ENCODE data around the gene ZNF316. TPM values are rescaled to one million over a fixed set of nuclear protein-coding genes. Genes with fewer than 3 reads are reported as not detected.

ZNF316 gene
- polyA plus RNA-seq (2013, experiment 1 of 2; ENCODE audit: insufficient read length): 13.4 TPM
- 11.8 TPM for polyA plus RNA-seq (2013, experiment 2 of 2; ENCODE audit: insufficient read length)

DNA sequence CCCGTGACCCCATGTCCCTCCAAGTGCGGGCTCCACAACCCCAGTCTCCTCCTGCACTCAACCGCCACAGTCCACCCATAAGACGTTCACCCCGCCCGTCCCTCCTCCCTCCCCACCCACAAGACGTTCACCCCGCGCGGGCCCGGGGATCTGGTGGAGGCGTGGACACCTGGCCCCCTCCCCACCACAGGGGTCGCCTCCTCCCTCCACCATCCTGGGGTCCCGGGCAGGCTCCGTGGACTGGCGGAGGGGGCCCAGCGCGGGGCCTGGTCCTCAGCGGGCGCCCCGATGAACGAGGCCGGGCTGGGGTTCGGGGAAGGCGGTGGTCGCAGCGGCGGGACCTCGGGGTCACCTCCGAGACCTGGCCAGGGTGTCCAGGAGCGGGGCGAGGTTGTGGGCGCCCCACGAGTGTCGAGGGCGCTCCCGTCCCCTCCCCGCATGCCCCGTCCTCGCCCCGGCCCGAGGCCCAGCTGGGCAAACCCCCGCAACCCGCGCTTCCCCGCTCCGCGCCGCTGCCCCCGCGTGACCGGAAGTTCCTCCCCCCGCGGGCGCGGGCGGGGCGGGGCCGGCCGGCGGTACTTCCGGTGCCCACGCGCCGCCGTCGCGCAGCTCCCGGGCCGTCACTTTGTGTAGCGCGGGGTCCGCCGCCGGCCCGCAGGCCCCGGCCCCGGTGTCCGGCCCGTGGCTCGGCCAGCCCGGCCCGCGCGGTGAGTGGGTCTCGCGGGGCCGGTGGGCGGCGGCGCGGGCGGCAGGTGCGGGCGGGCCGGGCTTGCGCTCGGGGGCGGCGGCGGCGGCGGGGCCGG is at the start of gene ZNF316:
TSS of gene ZNF316 (plus strand) at position 578 of the 803 bp plus-strand sequence. CDS start 5,092 bp downstream, outside the sequence.
- peak; percentile 44 for DNase-seq

GRCh38 chr7:6588566-6588965 is 48.6 kb upstream of the ZNF316 start:
- no peak for DNase-seq

DNA sequence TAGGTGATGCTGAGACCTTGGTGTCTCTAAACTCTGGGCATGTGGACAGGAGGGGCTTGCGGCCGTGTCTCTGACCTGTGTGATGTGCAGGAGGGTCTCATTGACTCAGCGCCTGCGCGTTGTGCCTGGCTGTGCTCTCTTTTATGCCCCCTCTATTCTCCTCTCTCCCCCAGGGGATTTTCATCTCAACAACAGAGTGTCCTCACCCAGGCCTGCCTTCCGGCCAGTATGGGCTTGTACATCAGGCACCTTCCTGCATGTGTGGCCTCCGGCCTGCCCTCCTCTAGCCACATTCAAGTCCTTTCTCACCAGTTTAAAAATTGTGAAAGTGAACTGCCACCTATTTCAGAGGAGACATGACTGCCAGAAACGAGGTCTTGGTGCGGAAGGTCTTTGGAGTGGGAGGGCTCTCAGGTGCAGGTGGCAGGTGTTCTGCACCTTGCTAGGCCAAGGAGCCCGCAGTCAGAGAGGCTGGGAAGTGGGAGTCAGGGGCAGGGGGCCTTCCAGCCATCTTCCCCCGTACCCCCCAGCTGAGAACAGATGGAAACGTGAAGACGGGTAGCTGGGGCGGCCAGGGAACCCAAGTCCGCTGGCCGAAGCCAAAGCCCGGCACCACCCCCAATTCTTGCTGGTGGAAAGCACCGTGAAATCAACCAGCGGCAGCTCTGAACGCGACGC is 47.8 kb upstream of the ZNF316 start:
- no peak for DNase-seq

GRCh38 chr7:6589829-6590644 is 47.1 kb upstream of the ZNF316 start, which contains the start of gene INTS15:
TSS of gene INTS15 (plus strand) at chr7:6590021. CDS start at chr7:6590284, 263 bp downstream.
- peak; percentile 83 for DNase-seq

- DNase-seq: no peak
Measured at GRCh38 chr7:6590645-6591110, 46.4 kb upstream of the ZNF316 start.

- no peak for DNase-seq
Measured at GRCh38 chr7:6600093-6600492, 37.0 kb upstream of the ZNF316 start.

GRCh38 chr7:6604458-6604857 is 32.7 kb upstream of the ZNF316 start:
- DNase-seq: no peak

GRCh38 chr7:6606866-6607583 is 30.1 kb upstream of the ZNF316 start:
- no peak for DNase-seq

- DNase-seq: no peak
Measured at GRCh38 chr7:6607651-6608051, 29.5 kb upstream of the ZNF316 start.

GRCh38 chr7:6608081-6608480 is 29.0 kb upstream of the ZNF316 start:
- no peak for DNase-seq

DNA sequence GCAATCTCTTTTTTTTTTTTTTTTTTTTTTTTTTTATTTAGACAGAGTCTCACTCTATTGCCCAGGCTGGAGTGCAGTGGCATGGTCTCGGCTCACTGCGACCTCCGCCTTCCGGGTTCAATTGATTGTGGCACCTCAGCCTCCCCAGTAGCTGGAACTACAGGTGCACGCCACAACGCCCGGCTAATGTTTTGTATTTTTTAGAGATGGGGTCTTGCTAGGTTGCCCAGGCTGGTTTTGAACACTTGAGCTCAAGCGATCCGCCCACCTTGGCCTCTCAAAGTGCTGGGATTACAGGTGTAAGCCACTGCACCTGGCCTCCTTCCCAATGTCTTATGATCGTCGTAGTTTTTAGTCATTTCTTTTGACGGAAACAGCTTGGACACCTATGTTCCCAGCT is 28.3 kb upstream of the ZNF316 start:
- no peak for DNase-seq

DNA sequence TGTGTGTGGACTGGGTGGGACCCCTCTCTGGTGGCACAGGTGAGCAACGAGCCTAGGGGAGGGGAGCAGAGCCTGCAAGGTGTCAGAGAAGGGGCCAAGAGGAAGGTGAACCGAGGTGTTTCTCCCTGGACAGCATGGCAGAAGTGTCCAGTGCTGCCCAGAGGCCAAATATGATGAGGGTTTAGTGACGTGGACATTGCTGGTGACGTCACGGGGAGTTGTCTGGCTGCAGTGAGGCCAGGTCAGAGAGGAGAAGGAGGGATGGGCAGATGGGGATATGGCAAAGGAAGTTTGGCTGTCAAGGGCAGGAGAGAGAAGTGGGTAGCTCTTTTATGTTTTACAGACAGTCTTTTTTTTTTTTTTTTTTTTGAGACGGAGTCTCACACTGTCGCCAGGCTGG is 24.3 kb upstream of the ZNF316 start:
- no peak for DNase-seq

- no peak for DNase-seq
Measured at GRCh38 chr7:6613706-6614105, 23.4 kb upstream of the ZNF316 start.

DNA sequence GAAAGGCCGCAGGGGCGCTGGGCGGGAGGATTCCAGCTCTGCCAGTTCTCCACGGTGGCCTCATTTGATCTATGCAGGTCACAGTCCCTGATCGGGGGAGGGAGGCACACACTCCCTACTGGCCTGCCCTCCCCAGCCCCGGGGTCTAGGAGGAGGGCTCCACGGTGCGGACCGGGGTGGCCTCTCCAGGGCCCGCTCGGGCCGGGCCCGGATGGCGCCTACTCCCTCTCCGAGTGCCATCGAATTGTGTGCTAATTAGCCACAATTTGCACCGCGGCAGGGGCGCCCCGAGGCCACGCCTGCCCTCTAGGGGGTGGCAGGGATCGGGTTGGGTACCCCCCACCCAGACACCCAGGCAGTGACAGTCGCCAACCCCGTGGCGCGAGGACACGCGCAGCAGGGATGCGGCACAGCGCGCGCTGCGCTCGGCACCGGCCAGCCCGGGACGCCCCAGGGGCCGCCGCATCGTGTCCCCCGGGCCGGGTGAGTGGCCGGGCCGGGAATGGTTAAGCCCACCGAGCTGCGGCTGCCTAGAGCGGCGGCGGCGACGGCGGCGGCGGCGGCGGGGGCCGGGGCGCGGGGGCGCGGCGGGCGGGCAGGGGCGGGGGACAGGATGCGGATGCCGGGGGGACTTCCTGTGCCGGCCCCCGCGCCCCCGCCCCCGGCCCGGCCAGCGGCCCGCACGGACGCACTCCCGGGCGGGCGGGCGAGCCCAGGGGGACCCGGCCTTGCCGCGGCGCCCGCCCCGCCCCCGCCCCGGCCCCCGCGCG is 22.0 kb upstream of the ZNF316 start, which contains the start of gene ZNF853:
TSS of gene ZNF853 (plus strand) at position 658 of the 770 bp plus-strand sequence. CDS start 565 bp downstream, outside the sequence.
- DNase-seq: no peak

DNA sequence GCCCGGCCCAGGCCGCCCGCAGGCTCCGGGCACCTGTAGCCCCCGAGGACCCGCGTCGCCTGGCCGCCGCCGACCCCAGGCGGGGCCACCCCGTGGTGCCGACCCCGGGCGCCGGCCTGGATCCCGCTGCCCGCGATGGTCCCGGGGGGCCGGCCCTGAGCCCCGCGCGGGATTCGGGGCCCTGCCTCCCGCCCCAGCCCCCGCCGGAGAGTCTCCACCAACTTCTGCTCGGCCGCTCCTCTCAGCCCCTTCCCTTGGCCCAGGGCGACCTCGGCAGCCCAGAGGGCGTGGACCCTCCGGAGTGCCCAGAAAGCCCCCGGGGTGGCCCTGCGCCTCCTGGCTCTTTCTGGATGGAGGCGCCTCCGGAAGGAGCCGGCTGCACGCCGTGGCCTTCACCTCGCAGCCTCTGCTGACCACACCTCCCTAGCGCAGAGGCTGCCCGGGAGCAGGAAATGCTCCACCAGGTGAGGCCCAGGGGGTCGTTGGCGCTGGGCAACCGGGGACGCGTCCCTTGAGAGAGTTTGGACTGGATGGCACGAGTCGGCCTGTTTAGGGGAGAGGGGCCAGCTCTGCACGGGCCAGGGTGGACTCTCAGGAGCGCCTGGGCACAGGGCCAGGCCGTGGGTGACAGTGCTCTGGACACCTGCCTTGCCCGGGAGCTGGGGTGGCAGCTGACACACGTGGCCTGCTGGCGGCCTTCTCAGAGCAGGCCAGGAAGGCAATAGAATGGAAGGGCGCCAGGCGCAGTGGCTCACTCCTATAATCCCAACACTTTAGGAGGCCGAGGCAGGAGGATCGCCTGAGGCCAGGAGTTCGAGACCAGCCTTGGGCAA is 21.2 kb upstream of the ZNF316 start:
- no peak for DNase-seq

- DNase-seq: no peak
Measured at GRCh38 chr7:6616854-6617643, 20.1 kb upstream of the ZNF316 start.

DNA sequence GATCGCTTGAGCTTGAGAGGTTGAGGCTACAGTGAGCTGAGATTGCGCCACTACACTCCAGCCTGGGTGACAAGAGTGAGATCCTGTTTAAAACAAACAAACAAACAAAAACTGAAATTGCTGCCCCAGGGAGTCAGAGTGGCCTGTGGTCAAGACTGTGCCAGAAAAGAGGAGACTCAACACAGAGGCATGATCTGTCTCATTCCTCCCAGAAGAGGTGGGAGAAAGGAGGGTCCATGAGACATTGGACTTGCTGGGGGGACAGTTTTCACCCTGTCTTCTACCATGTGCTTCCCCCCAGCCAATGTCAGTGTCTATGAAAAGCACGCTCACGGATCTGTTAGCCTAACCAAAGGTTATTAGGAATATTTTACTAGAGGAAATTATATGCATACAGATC is 18.5 kb upstream of the ZNF316 start:
- peak; percentile 13 for DNase-seq

DNA sequence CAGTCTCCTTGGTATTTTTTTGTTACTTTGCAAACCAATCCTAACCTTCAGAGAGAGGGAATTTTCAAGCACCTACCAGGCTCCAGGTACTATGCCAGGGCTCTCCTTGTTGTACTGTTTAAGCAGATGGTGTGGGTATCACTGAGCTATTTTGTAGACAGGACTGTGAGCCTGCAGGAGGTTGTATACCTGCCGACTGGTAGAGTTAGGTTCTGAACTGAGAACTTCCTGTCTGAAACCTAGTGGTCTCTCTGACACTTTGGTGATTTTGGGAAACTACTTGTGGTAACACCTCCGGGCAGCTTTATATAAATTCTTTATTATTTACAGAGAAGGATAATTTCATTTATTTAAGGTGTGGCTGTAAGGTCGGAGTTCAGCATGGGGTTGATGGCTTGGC is 17.2 kb upstream of the ZNF316 start:
- no peak for DNase-seq
